Kidney (tissue), 14 donors: ENCODE data around the gene DUOX1. TPM values are rescaled to one million over a fixed set of nuclear protein-coding genes. Genes with fewer than 3 reads are reported as not detected.
"Not testable (repeated sequence)": the region's sequence is repeated elsewhere in the genome, so short reads cannot be mapped to it uniquely, and the experiment has no call there.

Source experiments
- DNase-seq, 5 donors: peaks; one replicate each; pipeline ENCODE4 v3.0.0-alpha.2; 2013 to 2020
- FAIRE-seq: peaks from 2 replicates; lab custom pipeline; 2012; peaks lifted over from hg19 to GRCh38; lab: Jason Lieb, UNC
- H3K27ac ChIP-seq, 2 donors: one replicate each; pipeline ENCODE4 v1.7.0; 2013; ENCODE audit warnings: low read depth in 2 of 2, low read length in 2 of 2, inconsistent platforms in 1 of 2
- H3K27me3 ChIP-seq: one replicate; pipeline ENCODE4 v1.7.1; 2013; ENCODE audit warnings: low read length, inconsistent platforms; ENCODE audit not compliant: control insufficient read depth, insufficient read depth
- H3K36me3 ChIP-seq, 3 donors: one replicate each; pipeline versions ENCODE4 v1.7.0 to v1.7.1; 2013; ENCODE audit warnings: low read length in 3 of 3, control low read depth in 1 of 3, inconsistent platforms in 1 of 3; ENCODE audit not compliant: insufficient read depth in 3 of 3, control insufficient read depth in 2 of 3
- H3K4me1 ChIP-seq, 3 donors: one replicate each; pipeline versions ENCODE4 v1.7.0 to v1.7.1; 2013; ENCODE audit warnings: low read length in 3 of 3, inconsistent platforms in 1 of 3, low read depth in 1 of 3; ENCODE audit not compliant: control insufficient read depth in 2 of 3, insufficient read depth in 2 of 3
- H3K4me3 ChIP-seq, 3 donors: one replicate each; pipeline versions ENCODE4 v1.7.0 to v1.8.1; 2013; ENCODE audit warnings: low read length in 3 of 3, control low read depth in 1 of 3, inconsistent platforms in 1 of 3
- H3K9ac ChIP-seq, 3 donors: one replicate each; pipeline versions ENCODE4 v1.7.0 to v1.7.1; 2013; ENCODE audit warnings: low read length in 3 of 3, control low read depth in 1 of 3, inconsistent platforms in 1 of 3
- H3K9me3 ChIP-seq, 3 donors: one replicate each; pipeline versions ENCODE4 v1.7.0 to v1.7.1; 2013; ENCODE audit warnings: low read length in 3 of 3, control low read depth in 1 of 3, inconsistent platforms in 1 of 3; ENCODE audit not compliant: control insufficient read depth in 2 of 3, insufficient read depth in 1 of 3
- intact Hi-C: fragments of 100-400 bp; cut with DNase I; formaldehyde crosslinking; loops from one replicate; pipeline ENCODE4 v1.11.1; 2022
- polyA plus RNA-seq: library from polyadenylated mRNA; stranded (reverse); fragments of 350-450 nt; fragmentation: Illumina TruSeq; extraction: RNeasy Lipid Tissue Mini Kit (QIAGEN cat#74804); gene quantifications from one replicate; pipeline ENCODE4 v1.2.3, GENCODE V29; 2014; ENCODE audit warnings: low read depth, low replicate concordance; ENCODE audit not compliant: insufficient read depth
- total RNA-seq: library from RNA; stranded (reverse); fragmentation: NEBNext Ultra II Directional; extraction: Animal tissue kit (Norgen Biotek cat#: 25700); gene quantifications from one replicate; pipeline ENCODE4 v1.2.1, GENCODE V29; 2021
- TF ChIP-seq, protein P1 (sequence below): IDR thresholded peaks from 3 replicates; pipeline ENCODE4 v1.5.1; 2012; ENCODE audit warnings: mild to moderate bottlenecking, moderate library complexity, borderline replicate concordance; ENCODE audit not compliant: insufficient read depth; ENCODE audit errors: extremely low read depth
- donor health status: control.
- donor health status: control.
- donor health status: control.
- donor health status: control.
- donor health status: control.
- donor health status: DM: yes; HTN: yes; CAD: no.
- donor health status: Normal renal cell carcinoma (clear cell type).

Gene DUOX1
- total and polyA plus RNA-seq, 2 donors from 2014 or later = 0.26 to 1.6 TPM

DNA sequence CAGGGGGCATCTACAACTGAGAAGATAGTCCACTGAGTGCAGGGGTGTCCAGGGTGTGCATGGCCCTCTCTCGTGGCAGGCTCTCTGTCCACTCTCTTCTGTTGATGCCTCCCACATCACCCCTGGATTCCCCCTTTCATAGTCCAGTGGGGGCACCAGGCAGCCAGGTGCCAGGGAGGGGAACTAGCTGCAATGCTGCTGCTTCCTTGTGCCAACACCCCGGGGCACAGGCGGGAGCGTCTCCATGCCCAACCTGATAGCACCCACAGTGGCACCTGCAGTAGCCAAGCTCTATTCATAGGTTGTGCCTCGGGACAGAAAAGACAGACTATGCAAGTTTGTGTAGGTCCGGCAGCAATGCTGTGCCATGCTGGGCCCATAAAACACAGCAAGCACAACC is 27.6 kb upstream of the DUOX1 start:
- Histone ChIP-seq H3K27ac (no peak overlapping the region), H3K9me3 (no peaks in the 10 kb centered on the region), H3K9ac (no peak overlapping the region), H3K4me1 (no peaks in the 10 kb centered on the region), H3K4me3 (no peak overlapping the region), H3K27me3 (no peaks in the 10 kb centered on the region), H3K36me3 (no peaks in the 10 kb centered on the region)
- DNase-seq = no peak
- FAIRE-seq = no peak
- intact Hi-C loops = no loop called here
- TF ChIP-seq, protein P1, sequence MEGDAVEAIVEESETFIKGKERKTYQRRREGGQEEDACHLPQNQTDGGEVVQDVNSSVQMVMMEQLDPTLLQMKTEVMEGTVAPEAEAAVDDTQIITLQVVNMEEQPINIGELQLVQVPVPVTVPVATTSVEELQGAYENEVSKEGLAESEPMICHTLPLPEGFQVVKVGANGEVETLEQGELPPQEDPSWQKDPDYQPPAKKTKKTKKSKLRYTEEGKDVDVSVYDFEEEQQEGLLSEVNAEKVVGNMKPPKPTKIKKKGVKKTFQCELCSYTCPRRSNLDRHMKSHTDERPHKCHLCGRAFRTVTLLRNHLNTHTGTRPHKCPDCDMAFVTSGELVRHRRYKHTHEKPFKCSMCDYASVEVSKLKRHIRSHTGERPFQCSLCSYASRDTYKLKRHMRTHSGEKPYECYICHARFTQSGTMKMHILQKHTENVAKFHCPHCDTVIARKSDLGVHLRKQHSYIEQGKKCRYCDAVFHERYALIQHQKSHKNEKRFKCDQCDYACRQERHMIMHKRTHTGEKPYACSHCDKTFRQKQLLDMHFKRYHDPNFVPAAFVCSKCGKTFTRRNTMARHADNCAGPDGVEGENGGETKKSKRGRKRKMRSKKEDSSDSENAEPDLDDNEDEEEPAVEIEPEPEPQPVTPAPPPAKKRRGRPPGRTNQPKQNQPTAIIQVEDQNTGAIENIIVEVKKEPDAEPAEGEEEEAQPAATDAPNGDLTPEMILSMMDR = no peak

DNA sequence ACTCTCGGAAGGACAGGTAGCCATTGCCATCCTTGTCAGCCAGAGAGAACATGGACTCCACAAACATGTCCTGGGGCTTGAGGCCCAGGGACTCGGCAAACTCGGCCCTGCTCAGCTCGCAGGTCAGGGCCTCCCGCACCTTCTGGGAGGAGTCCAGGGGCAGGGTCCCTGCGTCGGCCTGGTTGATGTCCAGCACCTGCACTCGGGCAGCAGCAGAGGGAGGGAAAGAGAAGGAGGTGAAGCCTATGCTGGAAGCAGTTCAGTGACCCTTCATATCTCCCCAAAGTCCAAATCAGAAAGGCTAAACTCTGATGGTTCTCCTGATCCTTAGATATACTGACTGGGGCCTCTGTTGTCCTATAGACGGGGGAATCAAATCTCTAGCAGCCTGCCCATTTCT is 25.6 kb upstream of the DUOX1 start:
- H3K27ac ChIP-seq, DNase-seq, FAIRE-seq, H3K36me3 ChIP-seq, H3K27me3 ChIP-seq, H3K4me1 ChIP-seq, H3K9me3 ChIP-seq, intact Hi-C loops, H3K9ac ChIP-seq, H3K4me3 ChIP-seq: not testable (repeated sequence)

DNA sequence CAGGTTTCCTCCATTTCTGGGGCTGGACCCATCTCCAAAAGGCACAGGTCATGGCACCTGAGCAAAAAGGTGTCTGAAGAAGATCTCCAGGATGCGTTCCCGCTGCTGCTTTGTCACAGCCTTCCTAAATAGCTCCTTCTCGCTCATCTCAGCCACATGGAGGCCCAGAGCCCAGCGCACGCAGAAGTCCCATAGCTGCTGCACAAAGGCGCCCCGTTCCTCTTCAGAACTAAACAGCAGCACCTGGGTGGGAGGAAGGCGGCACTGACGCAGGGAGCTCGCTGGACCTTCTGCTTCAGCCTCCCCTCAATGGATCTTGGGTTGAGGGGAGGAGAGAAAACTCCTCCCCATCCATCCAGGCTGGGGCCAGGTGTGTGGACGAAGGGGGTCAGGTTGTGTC is 24.2 kb upstream of the DUOX1 start:
- no peaks in the 10 kb centered on the region for H3K9me3 ChIP-seq
- FAIRE-seq = no peak
- H3K9ac ChIP-seq = no peak overlapping the region
- H3K4me1 ChIP-seq = no peaks in the 10 kb centered on the region
- no peaks in the 10 kb centered on the region for H3K36me3 ChIP-seq
- peak in 1 of 5 donors; percentile 21 for DNase-seq
- H3K27ac ChIP-seq = no peak overlapping the region
- H3K27me3 ChIP-seq = peaks cover 5% of the 10 kb centered on the region
- TF ChIP-seq, protein P1 = no peak
- intact Hi-C loops = no loop called here
- no peak overlapping the region for H3K4me3 ChIP-seq

DNA sequence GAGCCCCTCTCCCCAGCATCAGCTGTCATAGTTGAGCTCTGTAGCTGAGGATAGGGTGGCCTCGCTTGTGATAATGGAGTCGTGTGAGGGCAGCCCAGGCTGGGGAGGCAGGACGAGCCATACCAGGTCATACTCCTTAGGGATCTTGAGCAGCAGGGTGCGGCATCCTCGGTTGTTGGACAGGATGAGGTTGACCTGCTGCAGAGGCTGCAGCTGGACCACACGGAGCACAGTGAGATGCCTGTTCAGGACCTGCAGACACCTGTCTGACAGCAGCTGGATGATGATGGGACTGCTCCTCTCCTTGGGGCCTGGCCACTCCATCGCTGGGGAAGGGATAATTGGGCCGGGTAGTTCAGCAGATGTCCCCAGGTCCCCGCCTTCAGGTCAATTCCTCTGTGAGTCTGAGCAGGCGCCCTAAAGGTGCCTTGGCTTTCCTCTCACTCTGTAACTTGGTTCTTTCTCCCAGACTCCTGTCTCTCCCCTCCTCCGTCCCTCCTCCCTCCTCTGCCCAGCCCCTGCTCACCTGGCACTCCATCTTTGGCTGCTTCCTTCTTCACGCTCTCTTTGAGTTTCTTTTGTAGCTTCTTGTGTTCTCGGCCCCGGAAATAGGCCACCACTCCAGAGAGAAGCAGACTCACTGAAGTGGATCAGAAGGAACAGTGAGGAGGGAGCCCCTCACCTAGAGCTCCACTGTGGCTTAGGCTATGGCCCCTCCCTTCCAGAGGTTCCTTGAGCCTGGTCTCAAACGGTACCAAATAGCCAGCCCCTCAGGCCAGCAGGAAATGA is 23.6 kb upstream of the DUOX1 start:
- Histone ChIP-seq H3K27me3 (peaks cover 7% of the 10 kb centered on the region), H3K9ac (no peak overlapping the region), H3K9me3 (no peaks in the 10 kb centered on the region), H3K36me3 (no peaks in the 10 kb centered on the region), H3K4me3 (no peak overlapping the region), H3K4me1 (no peaks in the 10 kb centered on the region), H3K27ac (no peak overlapping the region)
- intact Hi-C loops = no loop called here
- FAIRE-seq (no peak), DNase-seq (peak in 2 of 5 donors; percentile 25 to 26)
- TF ChIP-seq, protein P1 = no peak
